ENCODE data around the gene SLC35F4.
"Not testable (repeated sequence)": the region's sequence is repeated elsewhere in the genome, so short reads cannot be mapped to it uniquely, and the experiment has no call there.

Gene SLC35F4

DNA sequence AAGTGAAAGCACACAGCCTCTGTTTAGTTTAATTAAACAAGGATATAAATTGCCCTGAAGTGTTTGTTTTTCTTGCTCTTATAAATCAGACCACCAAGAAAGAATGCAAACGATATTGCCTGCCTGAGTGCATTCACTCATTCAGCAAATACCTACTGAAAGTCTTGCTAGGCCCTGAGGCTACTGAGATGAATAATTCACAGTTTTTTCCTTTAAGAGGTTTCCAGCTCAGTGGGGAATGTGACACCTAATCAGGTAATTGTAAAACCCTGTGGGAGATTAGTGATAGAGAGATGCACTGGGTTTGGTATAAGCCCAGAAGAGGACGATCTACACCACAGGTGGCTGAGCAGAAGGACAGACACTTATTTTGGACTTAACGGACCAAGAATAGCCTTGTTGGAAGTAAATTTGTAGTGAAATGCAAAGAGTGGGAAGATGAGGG is 151.4 kb downstream of the SLC35F4 start:
- DNase-seq = no peak

DNA sequence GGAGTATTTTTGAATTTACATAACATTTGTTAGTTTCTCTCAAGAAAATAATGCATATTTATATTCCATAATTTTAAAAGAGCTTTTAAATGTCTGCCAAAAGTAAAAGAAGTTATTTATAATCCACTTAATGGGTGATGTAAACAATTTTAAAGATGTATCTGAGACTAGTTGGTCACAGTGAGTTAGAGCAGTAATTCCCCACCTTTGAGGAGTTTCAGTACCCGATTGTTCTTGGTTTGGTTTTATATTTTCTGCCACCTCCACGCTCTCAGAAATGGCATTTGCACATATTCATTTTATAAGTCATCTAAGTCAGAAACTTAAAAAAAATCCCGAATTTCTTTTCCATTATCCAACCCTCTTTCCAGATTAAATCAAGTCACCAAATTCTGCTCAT is 153.2 kb downstream of the SLC35F4 start:
- DNase-seq = no peak

GRCh38 chr14:57712102-57712501 is 153.8 kb downstream of the SLC35F4 start:
- DNase-seq = no peak

GRCh38 chr14:57709909-57710308 is 156.0 kb downstream of the SLC35F4 start:
- DNase-seq = no peak

- not testable (repeated sequence) for DNase-seq
Measured at GRCh38 chr14:57709086-57709485, 156.8 kb downstream of the SLC35F4 start.

GRCh38 chr14:57707219-57707618 is 158.7 kb downstream of the SLC35F4 start:
- no peak for DNase-seq

GRCh38 chr14:57704763-57705162 is 161.1 kb downstream of the SLC35F4 start:
- no peak for DNase-seq

DNA sequence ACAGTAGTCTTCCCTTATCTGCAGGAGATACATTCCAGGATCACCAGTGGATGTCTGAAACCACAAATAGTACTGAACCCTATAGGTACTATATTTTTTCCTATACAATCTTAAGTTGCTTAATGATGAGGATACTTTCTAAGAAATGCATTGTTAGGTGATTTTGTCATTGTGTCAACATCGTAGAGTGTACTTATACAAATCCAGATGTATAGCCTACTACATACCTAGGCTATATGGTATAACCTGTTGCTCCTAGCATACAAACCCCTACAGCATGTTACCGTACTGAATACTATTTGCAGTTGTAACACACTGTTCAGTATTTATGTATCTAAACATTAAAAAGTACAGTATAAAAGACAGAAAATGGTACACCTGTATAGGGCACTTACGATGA is 165.9 kb downstream of the SLC35F4 start:
- DNase-seq = no peak

GRCh38 chr14:57692671-57693070 is 173.2 kb downstream of the SLC35F4 start:
- DNase-seq = no peak

DNA sequence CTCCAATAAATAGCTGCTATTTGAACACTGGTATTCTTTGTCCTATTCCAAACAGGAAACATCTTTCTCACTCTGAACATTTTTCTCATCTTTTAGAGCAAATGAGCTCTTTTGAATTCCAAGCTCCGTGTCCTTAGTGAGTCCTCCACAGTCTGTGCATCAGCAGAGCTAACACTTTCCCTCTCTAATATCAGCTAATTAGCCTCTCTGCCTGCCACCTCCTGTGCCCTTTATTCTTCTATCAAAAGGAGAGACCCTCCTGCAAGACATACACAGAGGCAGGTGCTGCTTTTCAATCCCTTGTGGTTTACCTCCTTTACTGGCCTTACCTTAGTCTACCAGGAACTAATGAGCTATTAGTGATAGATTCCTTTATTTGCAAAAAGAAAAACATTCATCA is 178.5 kb downstream of the SLC35F4 start:
- no peak for DNase-seq

- no peak for DNase-seq
Measured at GRCh38 chr14:57686304-57686703, 179.6 kb downstream of the SLC35F4 start.

DNA sequence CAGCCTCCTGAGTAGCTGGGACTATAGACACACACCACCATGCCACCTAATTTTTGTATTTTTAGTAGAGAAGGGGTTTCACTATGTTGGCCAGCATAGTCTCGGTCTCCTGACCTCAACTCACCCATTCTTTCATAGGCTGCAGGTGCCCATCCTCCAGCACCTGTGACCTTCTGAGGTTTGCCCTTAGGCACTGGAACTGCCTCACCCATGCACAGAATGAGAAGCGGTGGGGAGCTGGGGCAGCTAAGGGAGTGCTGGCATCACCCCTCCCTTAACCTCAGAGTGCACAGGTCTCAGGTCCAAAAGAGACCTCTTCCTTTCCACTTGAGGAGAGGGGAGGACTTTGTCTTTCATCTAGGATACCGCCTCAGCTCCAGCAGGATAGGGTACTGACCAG is 194.9 kb downstream of the SLC35F4 start:
- no peak for DNase-seq

DNA sequence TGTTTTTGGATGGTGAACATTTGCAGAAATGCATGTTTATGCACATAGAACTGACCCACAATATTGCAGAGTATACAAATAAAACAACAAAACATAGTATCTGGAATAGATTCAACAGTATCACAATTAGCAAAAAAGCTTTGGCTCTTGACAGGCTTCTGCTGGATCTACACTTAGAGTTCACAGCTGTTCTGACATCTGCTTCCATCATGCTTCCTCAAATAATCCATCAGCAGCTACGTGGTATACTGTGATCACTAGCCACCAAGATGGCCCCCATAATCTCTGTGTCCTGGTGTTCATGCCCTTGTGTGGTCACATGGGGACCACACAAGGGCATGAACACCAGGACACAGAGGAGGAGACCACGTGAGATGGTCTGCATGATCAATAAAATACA is 205.7 kb downstream of the SLC35F4 start:
- DNase-seq = no peak

DNA sequence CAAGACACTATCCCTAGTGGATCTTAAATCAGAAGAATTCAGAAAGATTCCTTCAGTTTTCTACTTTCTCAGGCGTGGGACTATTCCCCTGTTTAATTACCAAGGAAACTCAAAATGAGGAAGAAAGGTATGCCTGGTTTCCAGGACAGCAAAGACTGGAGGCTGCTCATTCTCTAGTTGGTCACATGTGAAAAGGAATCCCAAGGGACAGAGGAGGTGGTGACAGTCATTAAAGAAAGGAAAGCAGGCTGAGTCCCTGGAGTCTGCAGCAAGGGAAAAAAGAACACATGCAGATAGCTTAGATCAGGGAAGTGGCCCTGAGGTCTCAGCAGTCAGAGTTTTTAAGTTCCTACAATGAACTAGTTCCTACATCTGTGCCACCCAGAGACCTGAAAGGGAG is 206.8 kb downstream of the SLC35F4 start:
- no peak for DNase-seq

DNA sequence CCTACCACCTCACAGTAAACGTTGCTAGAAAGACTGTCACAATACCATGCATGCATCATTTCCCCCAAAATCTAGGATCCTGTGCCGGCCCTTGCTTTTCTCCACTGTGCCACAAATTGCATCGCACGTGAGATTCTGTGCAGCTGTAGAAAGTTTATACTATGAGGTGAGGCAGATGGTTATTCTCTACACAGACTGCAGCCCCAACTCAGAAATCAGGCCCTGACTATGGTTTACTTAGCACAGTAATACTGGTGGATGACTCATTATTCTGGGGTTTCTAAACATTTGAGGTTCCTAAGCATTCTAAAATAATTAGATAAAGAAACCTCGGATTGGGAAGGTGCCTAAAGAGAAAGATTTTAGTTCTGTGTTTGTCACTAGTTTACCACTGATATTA is 208.4 kb downstream of the SLC35F4 start:
- DNase-seq = no peak

DNA sequence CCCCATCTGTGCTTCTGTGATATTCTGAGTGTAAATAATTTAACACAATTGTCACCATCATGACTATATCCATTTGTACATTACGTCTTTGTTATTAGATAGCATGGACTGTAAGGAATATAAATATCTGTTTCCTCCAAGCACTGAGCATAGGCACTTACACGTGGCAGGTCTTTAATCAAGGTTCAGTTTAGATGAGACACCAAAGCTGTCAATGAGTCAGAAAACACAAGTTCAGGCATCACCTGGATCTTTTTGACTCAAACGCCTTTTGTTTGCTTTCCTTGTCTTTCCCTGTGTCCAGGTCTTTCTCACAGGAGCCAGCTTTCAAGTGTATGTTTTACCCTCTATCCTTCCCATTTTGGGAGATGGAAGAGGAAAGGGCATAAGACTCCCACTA is 209.0 kb downstream of the SLC35F4 start:
- DNase-seq = no peak

GRCh38 chr14:57652769-57653168 is 213.1 kb downstream of the SLC35F4 start:
- DNase-seq = no peak

DNA sequence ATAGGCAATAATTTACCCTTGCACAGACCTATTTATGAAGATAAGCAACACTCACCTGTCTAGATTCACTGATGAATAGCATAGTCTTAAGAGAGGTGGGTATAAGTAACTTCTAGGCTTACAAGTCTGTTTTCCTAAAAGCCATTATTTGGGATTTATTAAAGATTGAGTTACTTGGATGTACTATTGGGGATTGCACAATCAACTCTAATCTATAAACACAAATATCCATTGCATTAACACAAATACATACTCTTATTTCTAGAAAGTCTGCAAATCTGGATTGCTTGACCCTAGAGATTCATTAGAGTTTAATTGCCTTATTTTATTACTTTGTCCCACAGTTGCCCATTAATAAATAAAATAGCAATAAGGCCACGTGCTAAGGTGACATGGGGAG is 224.1 kb downstream of the SLC35F4 start:
- DNase-seq = no peak

DNA sequence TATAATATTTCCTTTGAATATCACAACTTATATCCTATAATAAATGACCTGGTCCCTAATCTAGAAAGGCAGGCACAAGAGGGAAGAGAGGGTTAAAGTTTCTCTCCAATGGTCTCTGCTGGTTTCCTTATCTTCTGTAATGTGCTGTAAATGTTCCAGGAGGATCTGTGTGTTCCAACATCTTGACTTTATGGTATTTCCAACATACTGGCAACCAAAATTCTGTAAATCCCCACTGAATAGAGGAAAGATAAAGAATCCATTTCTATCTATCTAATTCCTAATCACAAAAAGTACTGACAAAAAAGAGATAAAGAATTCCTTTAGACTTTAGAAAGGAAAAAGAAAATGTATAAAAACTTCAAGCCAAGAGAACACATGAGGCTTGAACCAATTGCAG is 225.9 kb downstream of the SLC35F4 start:
- no peak for DNase-seq

GRCh38 chr14:57637901-57638300 is 228.0 kb downstream of the SLC35F4 start:
- DNase-seq = no peak

DNA sequence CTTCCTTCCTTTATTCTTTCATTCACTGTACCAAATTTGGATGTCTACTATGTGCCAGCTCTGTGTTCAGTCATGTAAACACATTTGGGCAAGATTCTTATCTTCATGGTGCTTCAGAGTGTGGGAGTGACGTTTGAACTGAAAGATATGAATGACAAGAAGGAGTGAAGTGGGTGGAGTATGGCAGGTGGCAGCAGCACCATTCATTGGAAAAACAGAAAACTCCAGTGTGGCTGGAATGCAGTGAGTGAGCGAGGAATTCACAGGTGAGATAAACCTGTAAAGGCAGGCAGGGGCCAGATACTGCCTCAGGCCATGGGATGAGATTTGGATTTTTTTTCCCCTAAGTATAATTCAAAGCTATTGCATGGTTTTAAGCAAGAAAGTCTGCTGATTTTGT is 231.6 kb downstream of the SLC35F4 start:
- DNase-seq = no peak

DNA sequence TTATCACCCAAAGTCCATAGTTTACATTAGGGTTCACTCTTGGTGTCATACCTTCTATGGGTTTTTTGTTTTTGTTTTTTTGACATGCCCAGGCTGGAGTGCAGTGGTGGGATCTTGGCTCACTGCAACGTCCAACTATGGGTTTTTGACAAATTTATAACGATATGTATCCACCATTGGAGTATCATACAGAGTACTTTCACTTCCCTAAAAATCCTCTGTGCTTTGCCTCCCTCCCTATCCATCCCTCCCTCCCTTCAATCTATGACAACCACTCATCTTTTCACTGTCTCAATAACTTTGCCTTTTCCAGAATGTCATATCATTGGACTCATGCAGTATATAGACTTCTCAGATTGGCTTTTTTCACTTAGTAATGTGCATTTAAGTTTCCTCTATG is 233.2 kb downstream of the SLC35F4 start:
- no peak for DNase-seq

- no peak for DNase-seq
Measured at GRCh38 chr14:57617510-57617909, 248.4 kb downstream of the SLC35F4 start.

DNA sequence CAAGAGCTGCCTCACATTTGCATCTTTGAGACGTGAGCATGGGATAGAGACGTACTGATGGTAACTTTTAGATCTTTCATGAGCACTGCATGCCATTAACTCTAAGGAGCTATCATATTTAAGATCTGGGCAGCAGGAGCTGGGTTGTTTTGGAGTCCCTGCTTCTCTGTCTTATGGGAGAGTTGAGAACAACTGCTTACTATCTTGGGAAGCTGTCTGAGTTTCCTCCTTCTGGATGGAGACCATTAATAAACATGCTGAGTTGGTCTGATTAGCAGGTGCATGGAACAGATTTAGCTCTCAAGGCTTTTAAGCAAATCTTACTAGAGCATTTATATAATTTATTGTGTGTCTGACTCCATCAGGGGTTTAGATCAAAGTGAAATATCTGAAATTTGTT is 252.9 kb downstream of the SLC35F4 start:
- DNase-seq = no peak

DNA sequence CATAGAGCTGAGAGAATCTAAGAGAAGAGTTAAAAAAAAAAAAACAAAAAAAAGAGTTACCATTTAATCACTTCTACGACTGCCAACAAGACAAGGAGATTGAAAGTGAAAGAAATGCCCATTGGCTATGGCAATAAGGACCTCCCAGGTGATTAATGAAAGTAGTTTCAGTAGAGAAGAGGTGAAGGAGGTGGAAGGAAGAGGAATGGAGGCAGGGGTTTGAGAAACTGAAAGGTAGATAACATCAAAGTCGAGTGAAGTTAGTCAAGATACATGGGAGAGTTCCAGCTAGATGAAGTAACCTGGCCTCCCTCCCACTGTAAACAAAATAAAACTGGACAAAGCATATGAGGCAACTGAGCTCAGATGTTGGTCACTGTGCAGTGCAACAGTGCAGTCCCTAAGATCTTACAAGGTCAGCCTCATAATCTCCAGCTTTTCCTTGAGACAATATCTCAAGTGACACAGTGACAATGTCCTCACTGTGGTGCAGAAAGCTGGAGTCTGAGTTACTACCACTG is 254.3 kb downstream of the SLC35F4 start:
- no peak for DNase-seq

DNA sequence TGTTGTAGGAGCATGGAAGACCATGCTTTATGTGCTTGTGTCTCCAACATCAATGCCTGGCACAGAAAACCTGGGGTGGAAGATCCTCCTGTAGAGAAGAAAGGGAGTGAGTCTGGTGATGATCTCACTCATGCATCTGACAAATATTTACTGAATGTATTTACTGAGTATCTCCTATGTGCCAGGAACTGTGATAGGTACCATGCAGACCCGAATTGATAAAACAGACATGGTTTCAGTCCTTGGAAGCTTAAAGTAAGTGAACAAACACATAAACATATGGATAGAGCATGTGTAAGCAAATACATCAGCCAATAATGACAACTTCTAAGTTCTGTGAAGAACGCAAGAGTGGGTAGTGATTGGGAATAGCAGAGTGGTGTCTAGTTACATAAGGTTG is 255.3 kb downstream of the SLC35F4 start:
- no peak for DNase-seq
